Forelimb muscle (tissue), 1 donor: ENCODE data around the gene RUBCNL. TPM values are rescaled to one million over a fixed set of nuclear protein-coding genes. Genes with fewer than 3 reads are reported as not detected.

Source experiments
- DNase-seq: peaks from one replicate; pipeline ENCODE4 v3.0.0-alpha.2; 2013; ENCODE audit warnings: low read depth
- polyA plus RNA-seq: library from polyadenylated mRNA; unstranded; fragments of 120-200 nt; gene quantifications from one replicate; pipeline ENCODE4 v1.2.1, GENCODE V29; 2013; ENCODE audit not compliant: insufficient read length

RUBCNL gene
- polyA plus RNA-seq, 1 donor = 2.9 TPM

DNA sequence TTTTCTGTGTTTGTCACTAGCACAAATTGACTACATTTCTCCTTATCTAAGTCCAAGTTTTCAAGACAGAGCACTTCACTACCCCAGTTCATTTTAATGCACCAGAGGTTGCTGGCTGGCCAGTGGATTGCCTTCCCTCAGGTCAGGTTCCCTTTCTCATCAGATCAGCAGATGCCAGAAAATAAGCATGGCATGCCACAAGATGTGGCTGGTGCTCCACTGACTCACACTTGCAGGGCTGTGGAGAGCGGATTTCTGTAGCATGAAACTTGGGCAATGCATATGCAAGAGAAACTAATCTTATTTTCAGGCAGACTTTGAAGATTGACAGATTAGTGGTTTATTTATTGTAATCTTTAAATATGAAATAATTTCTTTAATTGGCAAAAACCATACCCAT lies 79.5 kb downstream of the RUBCNL start:
- DNase-seq = no peak

- DNase-seq = no peak
These were observed 82.5 kb downstream of the RUBCNL start for GRCh38 chr13:46304546-46304945.

DNA sequence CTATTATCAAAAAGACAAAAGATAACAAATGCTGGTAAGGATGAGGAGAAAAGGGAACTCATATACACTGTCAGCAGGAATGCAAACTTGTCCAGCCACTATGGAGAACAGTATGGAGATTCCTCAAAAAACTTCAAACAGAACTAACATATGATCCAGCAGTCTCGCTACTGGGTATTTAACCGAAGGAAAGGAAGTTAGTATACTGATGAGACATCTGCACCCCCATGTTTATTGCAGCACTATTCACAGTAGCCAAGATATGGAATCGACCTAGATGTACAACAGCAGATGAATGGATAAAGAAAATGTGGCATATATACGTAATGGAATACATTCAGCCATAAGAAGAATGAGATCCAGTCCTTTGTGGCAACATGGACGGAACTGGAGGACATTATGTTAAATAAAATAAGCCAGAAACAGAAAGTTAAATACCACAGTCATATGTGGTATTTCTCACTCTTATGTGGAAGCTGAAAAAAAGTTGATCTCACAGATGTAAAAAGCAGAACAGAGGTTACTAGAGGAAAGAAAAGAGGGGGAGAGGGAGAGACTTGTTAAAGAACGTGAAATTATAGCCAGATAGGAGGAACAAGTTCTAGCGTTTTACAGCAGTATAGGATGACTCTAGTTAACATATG lies 83.2 kb downstream of the RUBCNL start:
- no peak for DNase-seq

GRCh38 chr13:46297361-46297811 lies 89.7 kb downstream of the RUBCNL start:
- no peak for DNase-seq

DNA sequence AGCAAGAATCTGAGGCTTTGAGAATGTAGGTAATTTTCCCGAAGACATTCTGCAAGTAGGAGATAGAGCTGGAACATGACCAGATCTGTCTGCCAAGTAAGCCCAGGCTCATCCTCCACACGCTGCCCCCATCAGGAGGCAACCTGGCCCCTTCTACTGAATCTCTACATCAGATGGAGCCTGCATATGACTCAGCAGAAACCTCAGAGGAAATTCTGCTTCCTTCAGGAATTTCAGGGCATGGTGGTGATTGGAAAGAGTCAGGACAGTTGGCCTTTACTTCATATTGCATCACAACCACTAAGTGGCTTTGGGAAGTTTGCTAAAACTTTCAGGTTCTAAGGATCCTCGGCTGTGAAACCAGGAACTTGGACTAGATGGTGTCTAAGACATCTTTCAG lies 90.1 kb downstream of the RUBCNL start:
- no peak for DNase-seq

- no peak for DNase-seq
These were observed 90.8 kb downstream of the RUBCNL start for GRCh38 chr13:46296115-46296822.

GRCh38 chr13:46295491-46296114 lies 91.4 kb downstream of the RUBCNL start:
- no peak for DNase-seq

DNA sequence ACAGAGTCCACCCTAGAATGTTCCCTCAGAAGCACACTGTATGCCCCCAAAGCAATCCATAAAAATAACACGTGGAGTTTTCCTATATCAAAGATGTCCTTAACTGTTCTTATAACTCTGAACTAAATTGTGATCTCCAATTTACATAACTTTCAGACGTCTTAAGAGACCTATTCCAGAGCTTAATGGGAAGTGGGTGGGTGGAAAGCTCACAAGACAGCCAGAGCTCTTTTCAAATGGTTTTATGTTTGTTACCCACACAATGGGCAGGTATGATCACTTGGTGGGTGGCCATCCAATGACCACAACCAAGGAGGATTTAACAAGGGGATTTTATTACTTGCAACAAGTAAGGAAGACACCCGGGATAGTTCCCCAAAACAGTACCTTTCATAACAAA lies 93.6 kb downstream of the RUBCNL start:
- DNase-seq = no peak

Other genes with a start within 250 kb of the RUBCNL start
- gene LCP1, start 205.1 kb downstream of the RUBCNL start, polyA plus RNA-seq = 9.1 TPM
- 0.11 TPM for gene LRRC63, start 175.3 kb downstream of the RUBCNL start, polyA plus RNA-seq
- gene LRCH1, start 165.9 kb upstream of the RUBCNL start, polyA plus RNA-seq = 21.2 TPM